Calu3 (cell line): ENCODE results near the gene FUCA2. TPM values are rescaled to one million over a fixed set of nuclear protein-coding genes. Genes with fewer than 3 reads are reported as not detected.

Experiments
- BruUV-seq: library from RNA; stranded (reverse); fragments of 400-500 nt; replicated peaks from 2 replicates; lab custom pipeline; 2021; lab: Mats Ljungman, UMichigan
- CTCF ChIA-PET: fragments of 300-600 bp; sonication (Branson Sonifier 250); formaldehyde crosslinking; loops from one replicate; lab custom pipeline; 2022; ENCODE audit warnings: antibody characterized with exemption; lab: Charles Lee
- DNase-seq: peaks from one replicate; pipeline ENCODE4 v3.0.0; 2022
- H3K27ac Mint-ChIP-seq: one replicate; pipeline ENCODE4 v1.8.0; 2022; ENCODE audit warnings: mixed read lengths; ENCODE audit not compliant: unreplicated experiment
- H3K27me3 Mint-ChIP-seq: one replicate; pipeline ENCODE4 v1.8.0; 2022; ENCODE audit warnings: mixed read lengths; ENCODE audit not compliant: unreplicated experiment
- H3K36me3 Mint-ChIP-seq: one replicate; pipeline ENCODE4 v1.8.0; 2022; ENCODE audit warnings: mild to moderate bottlenecking, moderate library complexity, mixed read lengths; ENCODE audit not compliant: insufficient read depth, unreplicated experiment
- H3K4me1 Mint-ChIP-seq: one replicate; pipeline ENCODE4 v1.8.0; 2022; ENCODE audit warnings: mild to moderate bottlenecking, low read depth, mixed read lengths; ENCODE audit not compliant: unreplicated experiment
- H3K4me3 Mint-ChIP-seq: one replicate; pipeline ENCODE4 v1.8.0; 2022; ENCODE audit warnings: mild to moderate bottlenecking, low read depth, moderate library complexity, mixed read lengths; ENCODE audit not compliant: unreplicated experiment
- H3K9me3 Mint-ChIP-seq: one replicate; pipeline ENCODE4 v1.8.0; 2022; ENCODE audit warnings: low read depth, mixed read lengths; ENCODE audit not compliant: unreplicated experiment
- intact Hi-C: fragments of 100-400 bp; cut with micrococcal nuclease; formaldehyde crosslinking; loops from one replicate; pipeline ENCODE4 v1.10.0; 2022; ENCODE audit not compliant: unreplicated experiment
- total RNA-seq: library from RNA; stranded (reverse); gene quantifications from 2 replicates; pipeline ENCODE4 v1.2.3, GENCODE V29; 2022
- TF ChIP-seq, protein P1 (sequence below): fragments of 200-600 bp; IDR thresholded peaks from one replicate; pipeline ENCODE4 v1.8.0; 2022; ENCODE audit warnings: antibody characterized with exemption; ENCODE audit not compliant: unreplicated experiment

Gene FUCA2
- total RNA-seq, 1 experiment from 2014 or later, result 45.5 TPM

DNA sequence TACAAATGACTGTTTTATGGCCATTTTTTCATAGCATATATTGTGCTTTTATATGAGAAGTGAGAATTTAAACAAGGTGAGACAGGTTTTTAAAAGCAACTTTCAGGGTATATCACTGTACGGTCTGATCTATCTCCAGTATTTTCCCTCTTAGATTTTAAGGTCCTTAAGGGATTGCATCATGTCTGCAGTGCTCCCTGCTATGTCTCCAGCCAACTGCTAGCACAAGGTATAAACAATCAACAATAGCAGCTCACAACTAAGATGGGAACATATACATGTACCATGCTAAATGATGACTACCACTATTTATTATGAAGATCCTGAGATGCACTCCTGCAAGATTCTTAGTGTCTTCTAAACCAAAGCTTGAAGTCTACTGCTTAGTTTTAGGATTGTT lies 7.2 kb downstream of the FUCA2 start:
- TF ChIP-seq, protein P1, sequence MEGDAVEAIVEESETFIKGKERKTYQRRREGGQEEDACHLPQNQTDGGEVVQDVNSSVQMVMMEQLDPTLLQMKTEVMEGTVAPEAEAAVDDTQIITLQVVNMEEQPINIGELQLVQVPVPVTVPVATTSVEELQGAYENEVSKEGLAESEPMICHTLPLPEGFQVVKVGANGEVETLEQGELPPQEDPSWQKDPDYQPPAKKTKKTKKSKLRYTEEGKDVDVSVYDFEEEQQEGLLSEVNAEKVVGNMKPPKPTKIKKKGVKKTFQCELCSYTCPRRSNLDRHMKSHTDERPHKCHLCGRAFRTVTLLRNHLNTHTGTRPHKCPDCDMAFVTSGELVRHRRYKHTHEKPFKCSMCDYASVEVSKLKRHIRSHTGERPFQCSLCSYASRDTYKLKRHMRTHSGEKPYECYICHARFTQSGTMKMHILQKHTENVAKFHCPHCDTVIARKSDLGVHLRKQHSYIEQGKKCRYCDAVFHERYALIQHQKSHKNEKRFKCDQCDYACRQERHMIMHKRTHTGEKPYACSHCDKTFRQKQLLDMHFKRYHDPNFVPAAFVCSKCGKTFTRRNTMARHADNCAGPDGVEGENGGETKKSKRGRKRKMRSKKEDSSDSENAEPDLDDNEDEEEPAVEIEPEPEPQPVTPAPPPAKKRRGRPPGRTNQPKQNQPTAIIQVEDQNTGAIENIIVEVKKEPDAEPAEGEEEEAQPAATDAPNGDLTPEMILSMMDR, result no peak
- CTCF ChIA-PET, result interaction anchor here (0.6 kb wide), 1 partner anchor 201 kb away, joined by 4 read pairs; no protein-coding TSS in a partner anchor
- intact Hi-C loops, result no loop called here
- Mint-ChIP-seq H3K4me1 (peaks cover 16% of the 10 kb centered on the region), H3K9me3 (no peaks in the 10 kb centered on the region), H3K27me3 (no peaks in the 10 kb centered on the region), H3K4me3 (no peak overlapping the region), H3K36me3 (peaks cover 23% of the 10 kb centered on the region), H3K27ac (no peak overlapping the region)
- BruUV-seq, result no TSS peak
- no peak for DNase-seq

GRCh38 chr6:143501851-143502250 lies 9.7 kb downstream of the FUCA2 start:
- no TSS peak for BruUV-seq
- Mint-ChIP-seq H3K27me3 (no peaks in the 10 kb centered on the region), H3K36me3 (peaks cover 13% of the 10 kb centered on the region), H3K9me3 (peaks cover 7% of the 10 kb centered on the region), H3K4me3 (no peak overlapping the region), H3K4me1 (no peaks in the 10 kb centered on the region), H3K27ac (no peak overlapping the region)
- intact Hi-C loops, result no loop called here
- TF ChIP-seq, protein P1, result no peak
- no peak for DNase-seq
- CTCF ChIA-PET, result no interaction called here

DNA sequence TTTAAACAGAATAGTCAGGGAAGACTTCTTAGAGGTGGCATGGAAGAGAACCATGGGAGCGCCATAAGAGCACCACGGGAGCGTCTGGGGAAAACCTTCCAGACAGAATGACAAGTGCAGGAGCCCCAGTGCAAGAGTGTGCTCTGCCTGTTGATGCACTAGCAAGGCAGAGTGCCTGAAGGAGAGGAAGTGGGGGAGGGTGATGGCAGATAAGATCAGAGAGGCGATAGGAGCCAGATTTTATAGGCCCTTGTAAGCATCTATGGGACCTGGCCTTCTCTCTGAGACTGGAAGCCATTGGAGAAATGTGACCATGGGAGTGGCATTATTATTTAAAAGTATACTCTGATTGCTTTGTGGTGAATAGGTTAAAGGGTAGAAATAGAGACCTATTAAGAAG lies 13.1 kb downstream of the FUCA2 start:
- Mint-ChIP-seq H3K4me3 (no peak overlapping the region), H3K27ac (no peak overlapping the region), H3K27me3 (no peaks in the 10 kb centered on the region), H3K9me3 (peaks cover 7% of the 10 kb centered on the region), H3K4me1 (no peaks in the 10 kb centered on the region), H3K36me3 (peaks cover 2% of the 10 kb centered on the region)
- DNase-seq, result no peak
- no TSS peak for BruUV-seq
- intact Hi-C loops, result no loop called here
- TF ChIP-seq, protein P1, result no peak
- CTCF ChIA-PET, result no interaction called here

DNA sequence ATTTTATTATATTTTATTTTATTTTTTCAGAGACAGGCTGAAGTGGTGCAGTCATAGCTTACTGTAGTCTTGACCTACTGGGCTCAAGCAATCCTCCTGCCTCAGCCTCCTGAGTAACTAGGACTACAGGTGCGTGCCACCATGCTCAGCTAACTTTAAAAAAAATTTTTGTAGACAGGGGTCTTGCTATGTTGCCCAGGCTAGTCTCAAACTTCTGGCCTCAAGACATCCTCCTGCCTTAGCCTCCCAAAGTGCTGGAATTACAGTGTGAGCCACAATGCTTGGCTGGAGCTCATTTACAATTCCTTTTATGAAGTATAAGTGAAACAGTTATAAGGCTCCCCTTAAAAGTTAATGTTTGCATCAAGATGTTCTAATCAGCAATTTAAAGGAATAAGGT lies 14.5 kb downstream of the FUCA2 start:
- BruUV-seq, result no TSS peak
- peaks cover 7% of the 10 kb centered on the region for H3K9me3 Mint-ChIP-seq
- no peak for DNase-seq
- no peaks in the 10 kb centered on the region for H3K4me1 Mint-ChIP-seq
- intact Hi-C loops, result no loop called here
- no peaks in the 10 kb centered on the region for H3K27me3 Mint-ChIP-seq
- TF ChIP-seq, protein P1, result no peak
- no peak overlapping the region for H3K27ac Mint-ChIP-seq
- H3K36me3 Mint-ChIP-seq, result peaks cover 8% of the 10 kb centered on the region
- H3K4me3 Mint-ChIP-seq, result no peak overlapping the region
- CTCF ChIA-PET, result no interaction called here
